PC-3 (cell line): ENCODE data around the gene OTUD3. TPM values are rescaled to one million over a fixed set of nuclear protein-coding genes. Genes with fewer than 3 reads are reported as not detected.

Experiments
- ATAC-seq: fragments of 200-7000 bp; cut with Tn5 transposase; 2 replicates; pipeline ENCODE4 v1.9.1; 2020; ENCODE audit warnings: mild to moderate bottlenecking, moderate library complexity
- BruUV-seq: library from RNA; stranded (reverse); fragments of 400-500 nt; replicated peaks from 2 replicates; lab custom pipeline; 2021; lab: Mats Ljungman, UMichigan
- CTCF ChIA-PET: fragments of 300-600 bp; sonication (Branson Sonifier 250); formaldehyde crosslinking; loops from one replicate; lab custom pipeline; 2022; ENCODE audit warnings: antibody characterized with exemption; lab: Charles Lee
- POLR2A ChIA-PET: fragments of 300-600 bp; sonication (Branson Sonifier 250); formaldehyde crosslinking; loops from one replicate; lab custom pipeline; 2022; ENCODE audit warnings: antibody characterized with exemption; ENCODE audit not compliant: unreplicated experiment; lab: Charles Lee
- DNase-seq: peaks from one replicate; pipeline ENCODE4 v3.0.0-alpha.2; 2015
- H2AFZ ChIP-seq: fragments of 300-600 bp; sonication (generic); 2 replicates; pipeline ENCODE4 v1.6.0; 2016; ENCODE audit warnings: antibody characterized with exemption, low read length
- H3F3A ChIP-seq: fragments of 300-600 bp; sonication (generic); one replicate; pipeline ENCODE4 v1.6.0; 2017; ENCODE audit warnings: antibody characterized with exemption, low read length, control low read depth, mild to moderate bottlenecking; ENCODE audit not compliant: unreplicated experiment
- H3K27ac ChIP-seq: fragments of 300-600 bp; sonication (generic); 2 replicates; pipeline ENCODE4 v1.5.1; 2016; ENCODE audit warnings: mild to moderate bottlenecking, low read length
- H3K27me3 ChIP-seq: fragments of 300-600 bp; sonication (generic); 2 replicates; pipeline ENCODE4 v1.6.1; 2016; ENCODE audit warnings: low read length, mixed read lengths
- H3K36me3 ChIP-seq: fragments of 300-600 bp; sonication (generic); 2 replicates; pipeline ENCODE4 v1.6.1; 2016; ENCODE audit warnings: low read depth, mixed run types, low read length, mixed read lengths
- H3K4me1 ChIP-seq: fragments of 300-600 bp; sonication (generic); 2 replicates; pipeline ENCODE4 v1.5.1; 2016; ENCODE audit warnings: low read length; ENCODE audit not compliant: insufficient read depth
- H3K4me2 ChIP-seq: fragments of 300-600 bp; sonication (generic); 2 replicates; pipeline ENCODE4 v1.6.0; 2016; ENCODE audit warnings: low read length
- H3K4me3 ChIP-seq: fragments of 300-600 bp; sonication (generic); 2 replicates; pipeline ENCODE4 v1.5.1; 2016; ENCODE audit warnings: mild to moderate bottlenecking, low read length, mixed read lengths
- H3K79me2 ChIP-seq: fragments of 300-600 bp; sonication (generic); 2 replicates; pipeline ENCODE4 v1.6.1; 2017; ENCODE audit warnings: low read length, mixed read lengths
- H3K9ac ChIP-seq: fragments of 300-600 bp; sonication (generic); 2 replicates; pipeline ENCODE4 v1.6.0; 2016; ENCODE audit warnings: mild to moderate bottlenecking, low read length
- H3K9me2 ChIP-seq: fragments of 300-600 bp; sonication (generic); replicated peaks from 2 replicates; pipeline ENCODE4 v1.6.1; 2016; ENCODE audit warnings: mixed run types, low read length, mixed read lengths
- H3K9me3 ChIP-seq: fragments of 300-600 bp; sonication (generic); 2 replicates; pipeline ENCODE4 v1.6.1; 2016; ENCODE audit warnings: low read length, mixed read lengths
- H4K20me1 ChIP-seq: fragments of 300-600 bp; sonication (generic); 2 replicates; pipeline ENCODE4 v1.6.1; 2016; ENCODE audit warnings: low read length, mixed read lengths
- EZH2 ChIP-seq: fragments of 300-600 bp; sonication (generic); IDR thresholded peaks from one replicate; pipeline ENCODE4 v1.6.1; 2017; ENCODE audit warnings: antibody characterized with exemption, mild to moderate bottlenecking, low read length; ENCODE audit not compliant: unreplicated experiment
- EZH2phosphoT487 ChIP-seq: fragments of 300-600 bp; sonication (generic); IDR thresholded peaks from 2 replicates; pipeline ENCODE4 v1.6.1; 2018; ENCODE audit warnings: mild to moderate bottlenecking, antibody characterized with exemption, low read length, borderline replicate concordance
- intact Hi-C: fragments of 100-400 bp; cut with micrococcal nuclease; formaldehyde crosslinking; loops from 2 replicates; pipeline ENCODE4 v1.9.0; 2023
- total RNA-seq: library from RNA; depleted of rRNA; stranded (reverse); fragments of >200 nt; gene quantifications from 2 replicates; pipeline ENCODE4 v1.2.3, GENCODE V29; 2014
- TF ChIP-seq, protein P1 (sequence below): fragments of 300-600 bp; sonication (generic); conservative IDR thresholded peaks from 2 replicates; pipeline ENCODE4 v1.5.1; 2017; ENCODE audit warnings: antibody characterized with exemption, low read depth, mild to moderate bottlenecking, low read length

Gene OTUD3
- total RNA-seq, 1 experiment from 2014 or later: 9.9 TPM

DNA sequence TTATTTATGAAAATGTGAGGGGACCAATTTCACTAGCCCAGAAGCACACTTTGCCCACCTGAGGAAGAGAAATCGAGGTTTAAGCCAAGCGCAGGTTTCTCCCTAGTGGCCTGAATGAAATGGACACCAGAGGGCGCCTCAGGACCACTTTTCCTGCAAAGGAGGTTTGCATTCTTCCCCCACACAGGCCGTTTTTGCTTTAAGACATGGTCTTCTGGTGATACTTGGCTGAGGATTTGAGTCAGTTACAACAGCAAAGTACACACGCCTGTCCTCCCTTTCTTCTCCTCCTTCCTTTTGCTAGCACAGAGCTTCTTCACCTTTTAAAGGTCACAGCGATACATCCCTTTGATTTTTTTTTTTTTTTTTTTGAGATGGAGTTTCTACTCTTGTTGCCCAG, 35.9 kb downstream of the OTUD3 start:
- Histone ChIP-seq H3K4me2 (no peak overlapping the region), H3K4me1 (no peaks in the 10 kb centered on the region), H3K79me2 (no peaks in the 10 kb centered on the region), H4K20me1 (no peaks in the 10 kb centered on the region), H3K27ac (no peak overlapping the region), H3K27me3 (no peaks in the 10 kb centered on the region), H2AFZ (no peak overlapping the region), H3K4me3 (no peak overlapping the region), H3K9ac (no peak overlapping the region), H3K9me3 (no peaks in the 10 kb centered on the region), H3F3A (no peaks in the 10 kb centered on the region), H3K9me2 (no peaks in the 10 kb centered on the region), H3K36me3 (peaks cover 8% of the 10 kb centered on the region)
- ChIA-PET POLR2A (no interaction called here), CTCF (interaction anchor here (0.8 kb wide), 1 partner anchor 14 kb away, joined by 15 read pairs; no protein-coding TSS in a partner anchor)
- DNase-seq (peak; percentile 89), ATAC-seq (peak; percentile 74)
- no peak for TF ChIP-seq EZH2
- TF ChIP-seq, protein P1, sequence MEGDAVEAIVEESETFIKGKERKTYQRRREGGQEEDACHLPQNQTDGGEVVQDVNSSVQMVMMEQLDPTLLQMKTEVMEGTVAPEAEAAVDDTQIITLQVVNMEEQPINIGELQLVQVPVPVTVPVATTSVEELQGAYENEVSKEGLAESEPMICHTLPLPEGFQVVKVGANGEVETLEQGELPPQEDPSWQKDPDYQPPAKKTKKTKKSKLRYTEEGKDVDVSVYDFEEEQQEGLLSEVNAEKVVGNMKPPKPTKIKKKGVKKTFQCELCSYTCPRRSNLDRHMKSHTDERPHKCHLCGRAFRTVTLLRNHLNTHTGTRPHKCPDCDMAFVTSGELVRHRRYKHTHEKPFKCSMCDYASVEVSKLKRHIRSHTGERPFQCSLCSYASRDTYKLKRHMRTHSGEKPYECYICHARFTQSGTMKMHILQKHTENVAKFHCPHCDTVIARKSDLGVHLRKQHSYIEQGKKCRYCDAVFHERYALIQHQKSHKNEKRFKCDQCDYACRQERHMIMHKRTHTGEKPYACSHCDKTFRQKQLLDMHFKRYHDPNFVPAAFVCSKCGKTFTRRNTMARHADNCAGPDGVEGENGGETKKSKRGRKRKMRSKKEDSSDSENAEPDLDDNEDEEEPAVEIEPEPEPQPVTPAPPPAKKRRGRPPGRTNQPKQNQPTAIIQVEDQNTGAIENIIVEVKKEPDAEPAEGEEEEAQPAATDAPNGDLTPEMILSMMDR: peak; percentile 96
- BruUV-seq: no TSS peak
- intact Hi-C loops: loop anchor here (1.0 to 10.0 kb wide), 4 partner anchors 57 to 577 kb away; no protein-coding TSS in a partner anchor

DNA sequence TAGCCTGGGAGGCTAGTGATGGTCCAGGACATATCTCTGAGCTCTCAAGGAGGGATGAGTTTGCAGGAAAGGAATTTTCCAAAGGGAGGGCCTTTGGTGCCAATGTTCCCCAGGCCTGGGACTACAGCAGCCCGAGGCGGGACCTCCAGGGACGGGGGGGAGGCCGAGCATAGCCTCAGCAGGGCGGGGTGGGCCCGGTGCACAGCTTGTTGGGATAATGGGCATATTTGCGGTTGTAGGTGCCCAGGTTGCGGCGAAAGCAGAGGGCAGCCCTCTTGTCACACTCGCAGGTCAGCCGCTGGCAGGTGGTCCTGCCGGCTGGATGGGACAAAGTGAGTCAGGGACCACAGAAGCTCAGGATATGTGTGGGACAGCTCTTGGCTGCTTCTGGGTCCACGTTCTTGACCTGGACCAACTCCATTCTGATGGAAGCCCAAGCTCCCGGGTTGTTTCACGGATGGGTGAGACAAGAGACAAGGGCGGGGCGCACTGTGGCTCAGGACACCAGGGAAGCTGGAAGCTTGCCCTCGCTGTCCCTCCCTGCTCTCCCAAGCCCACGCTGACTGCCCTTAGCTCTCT, 38.0 kb downstream of the OTUD3 start:
- TF ChIP-seq, protein P1: no peak
- TF ChIP-seq EZH2 (no peak), EZH2phosphoT487 (no peak)
- DNase-seq (no peak), ATAC-seq (no peak)
- H4K20me1 ChIP-seq: no peaks in the 10 kb centered on the region
- H3K9me3 ChIP-seq: no peaks in the 10 kb centered on the region
- intact Hi-C loops: no loop called here
- no peak overlapping the region for H3K27ac ChIP-seq
- H3K4me1 ChIP-seq: peaks cover 8% of the 10 kb centered on the region
- ChIA-PET CTCF (interaction anchor here (0.6 kb wide), 1 partner anchor 17 kb away, joined by 8 read pairs; no protein-coding TSS in a partner anchor), POLR2A (interaction anchor here (0.5 kb wide), 1 partner anchor 40 kb away, joined by 4 read pairs; no protein-coding TSS in a partner anchor)
- H3K9me2 ChIP-seq: no peaks in the 10 kb centered on the region
- H3F3A ChIP-seq: no peaks in the 10 kb centered on the region
- no peaks in the 10 kb centered on the region for H3K79me2 ChIP-seq
- no peak overlapping the region for H3K9ac ChIP-seq
- H2AFZ ChIP-seq: no peak overlapping the region
- no TSS peak for BruUV-seq
- H3K27me3 ChIP-seq: no peaks in the 10 kb centered on the region
- H3K4me3 ChIP-seq: no peak overlapping the region
- H3K4me2 ChIP-seq: no peak overlapping the region
- no peaks in the 10 kb centered on the region for H3K36me3 ChIP-seq

DNA sequence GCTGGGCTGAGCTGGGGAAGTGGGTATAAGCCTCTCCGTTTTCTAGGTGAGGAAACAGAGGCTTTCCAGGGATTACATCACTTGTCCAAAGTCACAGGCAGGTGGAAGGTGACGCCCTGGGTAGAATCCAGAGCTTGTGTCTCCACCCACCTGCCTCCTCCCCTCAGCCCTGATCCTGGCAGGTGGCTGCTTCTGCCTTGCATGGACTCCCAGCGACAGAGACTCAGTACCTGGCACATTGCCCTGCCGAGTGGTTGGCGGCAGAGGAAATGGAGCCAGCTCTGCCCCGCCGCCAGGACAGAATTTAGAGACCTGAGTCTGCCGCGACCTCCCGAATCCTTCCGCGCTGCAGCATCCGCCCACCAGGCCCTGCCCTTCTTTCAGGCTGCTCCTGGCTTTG, 39.1 kb downstream of the OTUD3 start:
- intact Hi-C loops: no loop called here
- Histone ChIP-seq H3K27ac (no peak overlapping the region), H4K20me1 (no peaks in the 10 kb centered on the region), H3K9me3 (no peaks in the 10 kb centered on the region), H3K9me2 (no peaks in the 10 kb centered on the region), H3K4me3 (no peak overlapping the region), H3F3A (no peaks in the 10 kb centered on the region), H3K36me3 (no peaks in the 10 kb centered on the region), H3K79me2 (no peaks in the 10 kb centered on the region), H3K4me1 (peaks cover 17% of the 10 kb centered on the region), H3K9ac (no peak overlapping the region), H3K4me2 (no peak overlapping the region), H2AFZ (no peak overlapping the region), H3K27me3 (no peaks in the 10 kb centered on the region)
- ChIA-PET CTCF (interaction anchor here (0.5 kb wide), 1 partner anchor 52 kb away, joined by 3 read pairs; no protein-coding TSS in a partner anchor), POLR2A (interaction anchor here (0.5 kb wide), 1 partner anchor 55 kb away, joined by 3 read pairs; no protein-coding TSS in a partner anchor)
- ATAC-seq: no peak
- no TSS peak for BruUV-seq
- no peak for DNase-seq
- TF ChIP-seq EZH2phosphoT487: no peak
- TF ChIP-seq, protein P1: no peak
- TF ChIP-seq EZH2: no peak
